Activated B cell treated with CpG ODN at 0.5 μM for 24 hours (primary cell): ENCODE measurements around the gene ARL17B. TPM values are rescaled to one million over a fixed set of nuclear protein-coding genes. Genes with fewer than 3 reads are reported as not detected.
"Not testable (repeated sequence)": the region's sequence is repeated elsewhere in the genome, so short reads cannot be mapped to it uniquely, and the experiment has no call there.

Experiments
- ATAC-seq: fragments of 200-7000 bp; cut with Tn5 transposase; one replicate; pipeline ENCODE4 v1.10.0; 2021; ENCODE audit warnings: low read depth, mild to moderate bottlenecking, moderate library complexity
- CTCF ChIA-PET: fragments of 350-600 bp; sonication (Branson Sonifier 250); formaldehyde crosslinking; loops from one replicate; lab custom pipeline; 2021; ENCODE audit warnings: antibody characterized with exemption; lab: Charles Lee
- POLR2A ChIA-PET: fragments of 350-600 bp; sonication (Branson Sonifier 250); formaldehyde crosslinking; loops from one replicate; lab custom pipeline; 2021; ENCODE audit warnings: antibody characterized with exemption; lab: Charles Lee
- DNase-seq: peaks from one replicate; pipeline ENCODE4 v3.0.0; 2022
- H3K27ac Mint-ChIP-seq: one replicate; pipeline ENCODE4 v1.8.0; 2020; ENCODE audit warnings: mixed read lengths
- H3K27me3 Mint-ChIP-seq: one replicate; pipeline ENCODE4 v1.8.0; 2021; ENCODE audit warnings: mixed read lengths
- H3K36me3 Mint-ChIP-seq: one replicate; pipeline ENCODE4 v1.8.0; 2021; ENCODE audit warnings: low read depth, mixed read lengths
- H3K4me1 Mint-ChIP-seq: one replicate; pipeline ENCODE4 v1.8.0; 2021; ENCODE audit warnings: mixed read lengths
- H3K4me3 Mint-ChIP-seq: one replicate; pipeline ENCODE4 v1.8.0; 2020; ENCODE audit warnings: mild to moderate bottlenecking, mixed read lengths
- H3K9me3 Mint-ChIP-seq: one replicate; pipeline ENCODE4 v1.8.0; 2020; ENCODE audit warnings: mixed read lengths
- intact Hi-C: fragments of 100-400 bp; cut with micrococcal nuclease; formaldehyde crosslinking; loops from one replicate; pipeline ENCODE4 v1.15.1; 2024
- total RNA-seq: library from RNA; stranded (reverse); gene quantifications from 2 replicates; pipeline ENCODE4 v1.2.3, GENCODE V29; 2022

Gene ARL17B
- total RNA-seq: 35.7 and 43.3 TPM in 2 replicates

- H3K9me3 Mint-ChIP-seq, H3K27ac Mint-ChIP-seq, POLR2A ChIA-PET, H3K27me3 Mint-ChIP-seq, H3K36me3 Mint-ChIP-seq, intact Hi-C loops, H3K4me3 Mint-ChIP-seq, CTCF ChIA-PET, H3K4me1 Mint-ChIP-seq: not testable (repeated sequence)
- ATAC-seq (peak; percentile 97), DNase-seq (peak; percentile 61)
Observed at GRCh38 chr17:46361755-46362154, at the start of gene ARL17B. TSS of gene ARL17B (minus strand) at chr17:46361766. CDS start at chr17:46358397, 3,369 bp downstream.

DNA sequence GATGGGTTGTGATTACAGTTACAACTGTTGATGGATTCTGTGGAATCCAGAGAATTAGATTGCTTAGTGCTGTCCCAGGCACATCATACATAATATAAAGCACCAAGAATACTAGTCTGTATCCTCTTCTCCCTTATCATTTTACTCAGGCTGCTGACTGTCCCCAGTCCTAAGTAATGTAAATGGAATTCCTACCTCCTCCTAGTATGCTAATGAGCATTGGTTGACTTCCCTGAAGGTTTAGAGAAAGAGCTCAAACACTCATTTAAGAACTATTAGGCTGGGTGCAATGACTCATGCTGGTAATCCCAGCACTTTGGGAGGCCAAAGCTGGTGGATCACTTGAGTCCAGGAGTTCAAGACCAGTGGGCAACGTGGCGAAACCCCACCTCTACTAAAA lies 48.3 kb upstream of the ARL17B start:
- CTCF ChIA-PET, DNase-seq, POLR2A ChIA-PET, H3K36me3 Mint-ChIP-seq, ATAC-seq, H3K9me3 Mint-ChIP-seq, H3K4me3 Mint-ChIP-seq, intact Hi-C loops, H3K27me3 Mint-ChIP-seq, H3K4me1 Mint-ChIP-seq, H3K27ac Mint-ChIP-seq: not testable (repeated sequence)

- DNase-seq, ATAC-seq, POLR2A ChIA-PET, H3K27ac Mint-ChIP-seq, H3K4me3 Mint-ChIP-seq, CTCF ChIA-PET, H3K4me1 Mint-ChIP-seq, intact Hi-C loops, H3K36me3 Mint-ChIP-seq, H3K9me3 Mint-ChIP-seq, H3K27me3 Mint-ChIP-seq: not testable (repeated sequence)
Observed at GRCh38 chr17:46407155-46407554, 45.6 kb upstream of the ARL17B start.

GRCh38 chr17:46401033-46401787 lies 39.6 kb upstream of the ARL17B start:
- H3K4me3 Mint-ChIP-seq, ATAC-seq, CTCF ChIA-PET, intact Hi-C loops, H3K27me3 Mint-ChIP-seq, H3K36me3 Mint-ChIP-seq, POLR2A ChIA-PET, H3K9me3 Mint-ChIP-seq, DNase-seq, H3K4me1 Mint-ChIP-seq, H3K27ac Mint-ChIP-seq: not testable (repeated sequence)

- CTCF ChIA-PET, H3K9me3 Mint-ChIP-seq, H3K27ac Mint-ChIP-seq, POLR2A ChIA-PET, H3K4me1 Mint-ChIP-seq, H3K4me3 Mint-ChIP-seq, H3K36me3 Mint-ChIP-seq, H3K27me3 Mint-ChIP-seq, DNase-seq, intact Hi-C loops, ATAC-seq: not testable (repeated sequence)
Observed at GRCh38 chr17:46400543-46400942, 39.0 kb upstream of the ARL17B start.

DNA sequence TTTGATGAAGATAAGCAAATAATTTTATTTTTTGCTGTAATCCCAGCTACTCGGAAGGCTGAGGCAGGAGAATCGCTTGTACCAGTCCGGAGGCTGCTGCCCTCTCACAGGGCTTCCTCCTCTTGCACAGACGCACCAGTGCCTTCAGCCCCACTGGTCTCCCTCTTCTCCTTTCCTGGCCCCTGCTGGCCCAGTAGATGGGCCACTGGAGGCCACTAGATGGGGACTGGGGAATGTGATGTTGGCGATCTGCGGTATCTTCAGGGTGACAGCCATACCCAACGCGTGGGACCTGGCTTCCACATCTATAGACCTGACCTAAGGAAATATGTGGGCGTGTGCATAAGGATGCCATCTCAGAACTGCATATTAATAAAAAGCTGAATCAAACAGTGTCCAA lies 38.4 kb upstream of the ARL17B start:
- H3K27me3 Mint-ChIP-seq, H3K4me3 Mint-ChIP-seq, ATAC-seq, H3K27ac Mint-ChIP-seq, H3K36me3 Mint-ChIP-seq, intact Hi-C loops, H3K4me1 Mint-ChIP-seq, CTCF ChIA-PET, DNase-seq, POLR2A ChIA-PET, H3K9me3 Mint-ChIP-seq: not testable (repeated sequence)

GRCh38 chr17:46396292-46396691 lies 34.7 kb upstream of the ARL17B start:
- CTCF ChIA-PET, ATAC-seq, H3K4me3 Mint-ChIP-seq, DNase-seq, POLR2A ChIA-PET, H3K4me1 Mint-ChIP-seq, H3K36me3 Mint-ChIP-seq, intact Hi-C loops, H3K9me3 Mint-ChIP-seq, H3K27me3 Mint-ChIP-seq, H3K27ac Mint-ChIP-seq: not testable (repeated sequence)

GRCh38 chr17:46393702-46394101 lies 32.1 kb upstream of the ARL17B start:
- DNase-seq, H3K9me3 Mint-ChIP-seq, H3K36me3 Mint-ChIP-seq, H3K27me3 Mint-ChIP-seq, H3K4me1 Mint-ChIP-seq, CTCF ChIA-PET, intact Hi-C loops, H3K4me3 Mint-ChIP-seq, ATAC-seq, H3K27ac Mint-ChIP-seq, POLR2A ChIA-PET: not testable (repeated sequence)

- H3K27ac Mint-ChIP-seq, H3K9me3 Mint-ChIP-seq, POLR2A ChIA-PET, H3K27me3 Mint-ChIP-seq, H3K4me1 Mint-ChIP-seq, H3K4me3 Mint-ChIP-seq, H3K36me3 Mint-ChIP-seq, CTCF ChIA-PET, intact Hi-C loops, DNase-seq: not testable (repeated sequence)
- peak; percentile 74 for ATAC-seq
Observed at GRCh38 chr17:46385491-46385890, 23.9 kb upstream of the ARL17B start.

GRCh38 chr17:46383118-46383517 lies 21.6 kb upstream of the ARL17B start:
- intact Hi-C loops, CTCF ChIA-PET, POLR2A ChIA-PET, H3K36me3 Mint-ChIP-seq, H3K9me3 Mint-ChIP-seq, DNase-seq, H3K4me3 Mint-ChIP-seq, H3K27ac Mint-ChIP-seq, H3K4me1 Mint-ChIP-seq, H3K27me3 Mint-ChIP-seq: not testable (repeated sequence)
- ATAC-seq: peak; percentile 20

- CTCF ChIA-PET, H3K4me3 Mint-ChIP-seq: not testable (repeated sequence)
Observed at GRCh38 chr17:46373418-46373817, 11.9 kb upstream of the ARL17B start.

GRCh38 chr17:46372236-46373229 lies 11.0 kb upstream of the ARL17B start:
- CTCF ChIA-PET, POLR2A ChIA-PET, H3K9me3 Mint-ChIP-seq, H3K4me1 Mint-ChIP-seq, H3K27ac Mint-ChIP-seq, H3K27me3 Mint-ChIP-seq, intact Hi-C loops, H3K36me3 Mint-ChIP-seq, DNase-seq, H3K4me3 Mint-ChIP-seq: not testable (repeated sequence)
- peak; percentile 80 for ATAC-seq

More at GRCh38 chr17:46373418-46373817, 11.9 kb upstream of the ARL17B start:
- H3K27ac Mint-ChIP-seq, DNase-seq, intact Hi-C loops, POLR2A ChIA-PET, H3K27me3 Mint-ChIP-seq, H3K4me1 Mint-ChIP-seq, H3K36me3 Mint-ChIP-seq, H3K9me3 Mint-ChIP-seq: not testable (repeated sequence)
- ATAC-seq: peak; percentile 79
